Gastroesophageal sphincter (tissue), 4 donors: ENCODE results near the gene XRCC5. TPM values are rescaled to one million over a fixed set of nuclear protein-coding genes. Genes with fewer than 3 reads are reported as not detected.

Source experiments
- ATAC-seq: fragments of 150-250 bp; one replicate; pipeline ENCODE4 v1.9.1; 2016; ENCODE audit warnings: mild to moderate bottlenecking, moderate library complexity
- H3K27ac ChIP-seq, 4 donors: fragments of 200-600 bp; sonication (generic) in 3 of 4; 1 replicate in 3 of 4; 2 replicates in 1 of 4; pipeline ENCODE4 v1.5.1; 2016 to 2019
- H3K27me3 ChIP-seq: fragments of 200-600 bp; sonication (generic); one replicate; pipeline ENCODE4 v1.5.1; 2019
- H3K36me3 ChIP-seq, 2 donors: fragments of 200-600 bp; sonication (generic); one replicate each; pipeline ENCODE4 v1.5.1; 2019; ENCODE audit warnings: control low read depth in 1 of 2
- H3K4me1 ChIP-seq, 3 donors: fragments of 200-600 bp; sonication (generic); 1 replicate in 2 of 3; 2 replicates in 1 of 3; pipeline ENCODE4 v1.5.1; 2016 to 2019; ENCODE audit warnings: control low read depth in 2 of 3
- H3K4me3 ChIP-seq, 2 donors: fragments of 200-600 bp; sonication (generic); one replicate each; pipeline ENCODE4 v1.5.1; 2019; ENCODE audit warnings: mild to moderate bottlenecking in 1 of 2, moderate library complexity in 1 of 2
- H3K9me3 ChIP-seq, 3 donors: fragments of 200-600 bp; sonication (generic); one replicate each; pipeline ENCODE4 v1.5.1; 2017 to 2019; ENCODE audit warnings: control low read depth in 2 of 3
- EP300 ChIP-seq: sonication (generic); formaldehyde crosslinking; IDR thresholded peaks from one replicate; pipeline ENCODE4 v1.6.1; 2017; ENCODE audit warnings: antibody characterized with exemption, mild to moderate bottlenecking
- POLR2A ChIP-seq, 2 donors: fragments of 450-650 bp; IDR thresholded peaks; one replicate each; pipeline ENCODE4 v1.6.1; 2017; ENCODE audit warnings: antibody characterized with exemption in 2 of 2, mild to moderate bottlenecking in 2 of 2, moderate library complexity in 1 of 2
- POLR2AphosphoS5 ChIP-seq: sonication (generic); formaldehyde crosslinking; IDR thresholded peaks from one replicate; pipeline ENCODE4 v1.6.1; 2017; ENCODE audit warnings: antibody characterized with exemption
- WGBS, 2 donors: methylation state at CpG; one replicate each; pipeline ENCODE4 v1.1.5; 2018; ENCODE audit warnings: low coverage in 1 of 2; 5-methylcytosine and 5-hydroxymethylcytosine counted together
- total RNA-seq, 4 donors: library from RNA; depleted of rRNA; stranded (reverse); fragments of >200 nt; gene quantifications; one replicate each; pipeline ENCODE4 v1.1.0, GENCODE V29; 2016
- TF ChIP-seq, protein P1 (sequence below), 4 experiments: fragments of 200-600 bp in 2 of 4; fragments of 450-650 bp in 2 of 4; sonication (generic) in 1 of 4; IDR thresholded peaks; one replicate each; pipeline ENCODE4 v1.5.1; 2017 to 2019; ENCODE audit warnings: antibody characterized with exemption in 4 of 4, mild to moderate bottlenecking in 2 of 4, moderate library complexity in 2 of 4

Gene XRCC5
- total RNA-seq, 4 donors from 2014 or later, result 143 to 190 (median 187) TPM

- H3K36me3 ChIP-seq, result peaks cover 11 to 96% of the 10 kb centered on the region in 2 donors
- WGBS, 2 donors, result 90% methylated on average over 5 of the region's 5 CpGs; no CpG with 5 or more reads in 1 of the 2 donors
- peaks cover 0 to 21% (median 0%) of the 10 kb centered on the region in 3 donors for H3K4me1 ChIP-seq
- no peak overlapping the region for H3K27ac ChIP-seq
- no peak overlapping the region for H3K4me3 ChIP-seq
- TF ChIP-seq EP300, result no peak
- TF ChIP-seq POLR2AphosphoS5, result no peak
- no peak for ATAC-seq
- no peaks in the 10 kb centered on the region for H3K9me3 ChIP-seq
- no peaks in the 10 kb centered on the region for H3K27me3 ChIP-seq
Observed at GRCh38 chr2:216126943-216127342, 17.8 kb downstream of the XRCC5 start.

DNA sequence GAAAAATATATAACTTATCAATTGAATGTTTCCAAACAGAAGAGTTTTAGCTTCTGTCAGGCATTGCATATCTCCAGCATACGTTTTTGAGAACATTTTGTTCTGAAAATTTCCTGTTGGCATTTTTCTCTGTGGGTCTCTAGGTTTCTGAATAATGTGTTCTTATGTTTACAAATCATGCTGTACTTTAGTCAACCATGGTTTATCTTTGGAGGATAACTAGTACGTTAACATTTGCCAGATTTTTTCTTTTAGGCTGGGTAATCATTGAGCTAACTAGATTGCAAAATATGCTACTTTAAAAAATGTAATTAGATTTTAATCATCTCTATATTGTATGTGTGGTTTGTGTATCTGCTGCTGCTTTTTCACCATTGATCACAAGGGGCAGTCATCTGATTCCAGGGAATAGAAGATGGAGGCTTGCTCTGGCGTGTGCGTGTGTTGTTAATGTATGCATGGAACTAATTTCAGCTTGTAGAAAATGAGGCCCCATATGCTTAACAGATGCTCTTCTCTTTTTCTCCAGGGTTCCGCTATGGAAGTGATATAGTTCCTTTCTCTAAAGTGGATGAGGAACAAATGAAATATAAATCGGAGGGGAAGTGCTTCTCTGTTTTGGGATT lies 21.3 kb downstream of the XRCC5 start:
- ATAC-seq, result no peak
- peaks cover 0 to 21% (median 0%) of the 10 kb centered on the region in 3 donors for H3K4me1 ChIP-seq
- H3K27me3 ChIP-seq, result no peaks in the 10 kb centered on the region
- H3K27ac ChIP-seq, result peak overlapping the region in 1 of 4 donors; percentile 32
- no peak overlapping the region for H3K4me3 ChIP-seq
- TF ChIP-seq POLR2A (IDR thresholded peaks at IDR 0.05) (no peak), POLR2AphosphoS5 (peak; percentile 64), EP300 (no peak)
- TF ChIP-seq, protein P1, sequence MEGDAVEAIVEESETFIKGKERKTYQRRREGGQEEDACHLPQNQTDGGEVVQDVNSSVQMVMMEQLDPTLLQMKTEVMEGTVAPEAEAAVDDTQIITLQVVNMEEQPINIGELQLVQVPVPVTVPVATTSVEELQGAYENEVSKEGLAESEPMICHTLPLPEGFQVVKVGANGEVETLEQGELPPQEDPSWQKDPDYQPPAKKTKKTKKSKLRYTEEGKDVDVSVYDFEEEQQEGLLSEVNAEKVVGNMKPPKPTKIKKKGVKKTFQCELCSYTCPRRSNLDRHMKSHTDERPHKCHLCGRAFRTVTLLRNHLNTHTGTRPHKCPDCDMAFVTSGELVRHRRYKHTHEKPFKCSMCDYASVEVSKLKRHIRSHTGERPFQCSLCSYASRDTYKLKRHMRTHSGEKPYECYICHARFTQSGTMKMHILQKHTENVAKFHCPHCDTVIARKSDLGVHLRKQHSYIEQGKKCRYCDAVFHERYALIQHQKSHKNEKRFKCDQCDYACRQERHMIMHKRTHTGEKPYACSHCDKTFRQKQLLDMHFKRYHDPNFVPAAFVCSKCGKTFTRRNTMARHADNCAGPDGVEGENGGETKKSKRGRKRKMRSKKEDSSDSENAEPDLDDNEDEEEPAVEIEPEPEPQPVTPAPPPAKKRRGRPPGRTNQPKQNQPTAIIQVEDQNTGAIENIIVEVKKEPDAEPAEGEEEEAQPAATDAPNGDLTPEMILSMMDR (IDR thresholded peaks at IDR 0.05), result no peak
- 68 to 71% methylated on average over 5 to 6 of the region's 6 CpGs for whole genome bisulfite sequencing, 2 donors
- H3K36me3 ChIP-seq, result peaks cover 18 to 96% of the 10 kb centered on the region in 2 donors
- H3K9me3 ChIP-seq, result no peaks in the 10 kb centered on the region

GRCh38 chr2:216131175-216131926 lies 22.2 kb downstream of the XRCC5 start:
- peaks cover 12 to 96% of the 10 kb centered on the region in 2 donors for H3K36me3 ChIP-seq

DNA sequence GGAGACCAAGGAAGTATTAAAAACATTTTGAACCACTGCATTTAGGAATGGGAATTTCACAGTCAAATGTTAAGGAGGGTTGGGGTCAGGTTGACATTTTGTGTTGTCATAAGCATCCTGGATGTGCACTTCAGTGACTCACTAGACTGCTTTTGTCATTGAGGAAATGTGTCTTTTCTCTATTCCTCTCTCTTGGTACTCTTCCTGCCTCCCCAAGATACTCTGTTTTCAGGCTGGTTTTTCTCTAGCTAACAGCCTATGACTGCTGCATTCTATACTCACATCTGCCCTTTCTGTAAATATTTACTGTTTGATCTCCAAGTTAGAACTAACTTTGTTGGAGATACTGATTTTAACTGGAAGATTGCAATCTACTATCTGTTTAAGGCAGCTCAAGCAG lies 23.4 kb downstream of the XRCC5 start:
- Histone ChIP-seq H3K4me1 (peaks cover 0 to 21% (median 0%) of the 10 kb centered on the region in 3 donors), H3K27me3 (no peaks in the 10 kb centered on the region), H3K9me3 (no peaks in the 10 kb centered on the region), H3K4me3 (no peak overlapping the region), H3K27ac (no peak overlapping the region), H3K36me3 (peaks cover 12 to 96% of the 10 kb centered on the region in 2 donors)
- no peak for ATAC-seq
- TF ChIP-seq, protein P1 (IDR thresholded peaks at IDR 0.05), result no peak
- TF ChIP-seq EP300 (no peak), POLR2AphosphoS5 (no peak), POLR2A (IDR thresholded peaks at IDR 0.05) (no peak)

More at GRCh38 chr2:216131175-216131926, 22.2 kb downstream of the XRCC5 start:
- H3K4me1 ChIP-seq, result peaks cover 0 to 21% (median 0%) of the 10 kb centered on the region in 3 donors
- no peaks in the 10 kb centered on the region for H3K27me3 ChIP-seq
- H3K27ac ChIP-seq, result no peak overlapping the region
- WGBS, 2 donors, result 84 to 100% methylated on average over 3 of the region's 3 CpGs
- H3K4me3 ChIP-seq, result no peak overlapping the region
- TF ChIP-seq POLR2AphosphoS5 (no peak), EP300 (no peak)
- no peaks in the 10 kb centered on the region for H3K9me3 ChIP-seq
- no peak for ATAC-seq

DNA sequence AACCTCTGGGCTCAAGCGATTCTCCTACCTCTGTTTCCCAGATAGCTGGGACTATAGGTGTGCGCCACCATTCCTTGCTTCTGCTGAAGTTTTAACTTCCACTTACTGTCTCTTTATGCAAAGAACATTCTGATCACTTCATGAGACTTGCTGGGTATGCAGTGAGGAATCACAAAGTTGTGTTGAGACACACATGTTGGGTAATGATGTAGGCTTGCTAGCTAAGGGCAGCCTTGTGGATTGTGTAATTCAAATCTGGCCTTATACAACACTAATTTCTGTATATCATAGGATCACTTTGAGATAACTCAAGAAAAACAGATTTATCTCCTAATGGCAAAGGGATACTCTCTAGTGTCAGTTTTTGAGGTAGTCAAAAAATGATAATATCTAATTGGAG lies 24.2 kb downstream of the XRCC5 start:
- Histone ChIP-seq H3K4me3 (no peak overlapping the region), H3K4me1 (peaks cover 0 to 21% (median 0%) of the 10 kb centered on the region in 3 donors), H3K27ac (no peak overlapping the region), H3K36me3 (peaks cover 12 to 96% of the 10 kb centered on the region in 2 donors), H3K9me3 (no peaks in the 10 kb centered on the region), H3K27me3 (no peaks in the 10 kb centered on the region)
- ATAC-seq, result no peak
- TF ChIP-seq POLR2A (IDR thresholded peaks at IDR 0.05) (no peak), POLR2AphosphoS5 (no peak), EP300 (no peak)
- TF ChIP-seq, protein P1 (IDR thresholded peaks at IDR 0.05), result no peak
- WGBS, 2 donors, result 96% methylated on average over 2 of the region's 2 CpGs; no CpG with 5 or more reads in 1 of the 2 donors
